ENCODE measurements around the gene MMP25. TPM values are rescaled to one million over a fixed set of nuclear protein-coding genes. Genes with fewer than 3 reads are reported as not detected.

MMP25 gene, protein sequence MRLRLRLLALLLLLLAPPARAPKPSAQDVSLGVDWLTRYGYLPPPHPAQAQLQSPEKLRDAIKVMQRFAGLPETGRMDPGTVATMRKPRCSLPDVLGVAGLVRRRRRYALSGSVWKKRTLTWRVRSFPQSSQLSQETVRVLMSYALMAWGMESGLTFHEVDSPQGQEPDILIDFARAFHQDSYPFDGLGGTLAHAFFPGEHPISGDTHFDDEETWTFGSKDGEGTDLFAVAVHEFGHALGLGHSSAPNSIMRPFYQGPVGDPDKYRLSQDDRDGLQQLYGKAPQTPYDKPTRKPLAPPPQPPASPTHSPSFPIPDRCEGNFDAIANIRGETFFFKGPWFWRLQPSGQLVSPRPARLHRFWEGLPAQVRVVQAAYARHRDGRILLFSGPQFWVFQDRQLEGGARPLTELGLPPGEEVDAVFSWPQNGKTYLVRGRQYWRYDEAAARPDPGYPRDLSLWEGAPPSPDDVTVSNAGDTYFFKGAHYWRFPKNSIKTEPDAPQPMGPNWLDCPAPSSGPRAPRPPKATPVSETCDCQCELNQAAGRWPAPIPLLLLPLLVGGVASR
- polyA plus RNA-seq (2012; ENCODE audit: insufficient read depth, insufficient read length) = 2.8 TPM

- no peak for DNase-seq (ENCODE audit: low read depth, low spot score)
- H3K4me3 ChIP-seq (ENCODE audit: low read length) = peak within 1 kb of the TSS; percentile 50
Observed at GRCh38 chr16:3045758-3046640, at the start of gene MMP25. MMP25 (plus strand) TSS chr16:3046561; CDS start chr16:3046918, 357 bp downstream.

DNA sequence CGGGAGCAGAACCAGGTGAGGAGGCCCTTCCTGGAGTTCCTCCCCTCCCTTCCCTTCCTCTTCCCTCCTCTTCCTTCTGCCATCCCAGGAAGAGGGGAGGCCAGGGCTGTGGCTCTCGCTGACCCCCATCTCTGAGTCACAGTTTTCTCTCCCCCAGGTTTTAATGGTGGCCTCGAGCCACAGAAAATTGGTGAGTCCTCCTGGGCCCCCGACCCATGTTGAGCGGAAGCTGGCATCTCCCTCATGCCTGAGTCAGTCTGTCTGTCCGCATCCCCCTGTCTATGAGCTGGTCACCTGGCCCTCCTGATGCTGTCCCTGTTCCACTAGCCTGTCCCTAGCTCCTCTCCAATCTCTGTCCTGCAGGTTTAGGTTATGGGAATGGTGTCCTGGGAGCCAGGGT is 46.4 kb upstream of the MMP25 start:
- DNase-seq (ENCODE audit: low read depth, low spot score) = no peak
- H3K4me3 ChIP-seq (ENCODE audit: low read length) = no peak overlapping the region

DNA sequence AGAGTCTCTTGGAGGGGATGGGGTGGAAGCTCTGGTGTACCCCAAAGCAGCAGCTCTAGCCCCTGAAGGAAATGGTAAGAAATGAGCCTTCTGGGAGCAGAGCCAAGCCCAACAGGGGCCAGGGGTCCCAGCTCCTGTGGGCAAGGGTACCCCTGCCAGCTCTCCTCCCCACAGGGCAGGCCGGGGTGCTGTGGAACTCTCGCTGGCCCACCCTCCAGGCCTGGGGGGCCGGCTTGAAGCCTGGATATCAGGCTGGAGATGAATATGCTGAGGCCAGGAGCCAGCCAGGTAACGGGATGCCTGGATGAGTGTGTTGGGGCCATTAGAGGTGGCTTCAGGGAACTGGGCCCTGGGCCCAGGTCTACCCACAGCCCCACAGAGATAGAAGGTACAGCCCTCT is 45.8 kb upstream of the MMP25 start:
- no peak for DNase-seq (ENCODE audit: low read depth, low spot score)
- H3K4me3 ChIP-seq (ENCODE audit: low read length) = no peak overlapping the region

GRCh38 chr16:3001316-3001715 is 45.0 kb upstream of the MMP25 start:
- H3K4me3 ChIP-seq (ENCODE audit: low read length) = no peak overlapping the region
- DNase-seq (ENCODE audit: low read depth, low spot score) = no peak

DNA sequence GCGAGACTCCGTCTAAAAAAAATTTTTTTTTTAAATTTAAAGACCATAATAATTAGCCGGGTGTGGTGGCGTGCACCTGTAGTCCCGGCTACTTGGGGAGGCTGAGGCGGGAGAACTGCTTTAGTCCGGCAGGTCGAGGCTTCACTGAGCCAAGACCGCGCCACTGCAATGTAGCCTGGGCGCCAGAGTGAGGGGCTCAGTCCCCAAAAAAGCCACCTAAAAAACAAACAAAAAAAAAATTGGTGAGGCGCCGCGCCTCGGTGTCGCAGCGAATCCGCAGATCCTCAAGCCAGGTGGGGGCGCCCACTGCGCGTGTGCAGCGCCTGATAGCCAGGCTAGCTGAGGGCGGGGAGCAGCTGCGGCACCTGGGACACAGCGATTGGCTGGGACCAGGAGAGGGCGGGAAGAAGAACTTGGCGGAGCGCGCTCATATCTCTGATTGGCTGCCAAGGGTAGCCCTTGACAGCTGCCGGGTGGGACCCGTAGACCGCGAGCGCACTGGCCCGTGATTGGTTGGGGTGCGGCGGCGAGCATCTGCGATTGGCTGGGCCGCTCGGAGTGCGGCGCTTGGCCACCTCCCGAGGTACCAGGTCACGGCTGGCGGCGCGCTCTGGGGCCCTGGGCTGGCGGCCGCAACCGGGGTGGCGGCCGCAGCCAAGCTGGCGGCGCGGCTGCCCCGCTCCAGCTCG is 42.6 kb upstream of the MMP25 start:
- H3K4me3 ChIP-seq (ENCODE audit: low read length) = no peak overlapping the region
- peak; percentile 99 for DNase-seq (ENCODE audit: low read depth, low spot score)

GRCh38 chr16:3004319-3004718 is 42.0 kb upstream of the MMP25 start:
- DNase-seq (ENCODE audit: low read depth, low spot score) = no peak
- no peak overlapping the region for H3K4me3 ChIP-seq (ENCODE audit: low read length)

DNA sequence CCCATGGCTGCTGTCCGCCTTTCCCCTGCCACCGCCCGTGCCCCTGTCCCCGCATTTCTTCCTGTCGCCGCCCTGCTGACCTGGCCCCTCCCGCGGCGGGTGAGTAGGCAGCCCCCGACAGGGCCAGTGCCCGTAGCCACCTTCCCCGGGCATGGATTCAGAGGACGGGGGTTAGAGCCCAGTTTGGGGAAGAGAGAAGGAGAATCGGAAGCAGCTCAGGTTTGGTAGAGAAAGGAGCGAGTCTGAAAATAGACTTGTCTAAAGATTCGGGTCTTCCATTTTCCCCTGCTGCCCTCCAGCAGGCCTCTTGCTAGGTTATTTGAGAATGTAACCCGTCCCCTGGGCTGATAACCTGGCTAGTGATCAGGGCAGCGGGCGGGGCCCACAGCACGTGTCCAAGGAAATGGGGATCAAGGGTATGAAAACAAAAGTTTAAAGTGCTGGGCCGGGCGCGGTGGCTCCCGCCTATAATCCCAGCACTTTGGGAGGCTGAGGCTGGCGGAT is 41.5 kb upstream of the MMP25 start:
- H3K4me3 ChIP-seq (ENCODE audit: low read length) = no peak overlapping the region
- no peak for DNase-seq (ENCODE audit: low read depth, low spot score)

- DNase-seq (ENCODE audit: low read depth, low spot score) = no peak
- no peak overlapping the region for H3K4me3 ChIP-seq (ENCODE audit: low read length)
Observed at GRCh38 chr16:3007059-3007956, 39.1 kb upstream of the MMP25 start.

GRCh38 chr16:3007957-3008689 is 38.2 kb upstream of the MMP25 start:
- DNase-seq (ENCODE audit: low read depth, low spot score) = peak; percentile 48
- H3K4me3 ChIP-seq (ENCODE audit: low read length) = no peak overlapping the region

- no peak overlapping the region for H3K4me3 ChIP-seq (ENCODE audit: low read length)
- no peak for DNase-seq (ENCODE audit: low read depth, low spot score)
Observed at GRCh38 chr16:3008690-3009037, 37.7 kb upstream of the MMP25 start.

GRCh38 chr16:3009568-3010390 is 36.6 kb upstream of the MMP25 start:
- no peak overlapping the region for H3K4me3 ChIP-seq (ENCODE audit: low read length)

DNA sequence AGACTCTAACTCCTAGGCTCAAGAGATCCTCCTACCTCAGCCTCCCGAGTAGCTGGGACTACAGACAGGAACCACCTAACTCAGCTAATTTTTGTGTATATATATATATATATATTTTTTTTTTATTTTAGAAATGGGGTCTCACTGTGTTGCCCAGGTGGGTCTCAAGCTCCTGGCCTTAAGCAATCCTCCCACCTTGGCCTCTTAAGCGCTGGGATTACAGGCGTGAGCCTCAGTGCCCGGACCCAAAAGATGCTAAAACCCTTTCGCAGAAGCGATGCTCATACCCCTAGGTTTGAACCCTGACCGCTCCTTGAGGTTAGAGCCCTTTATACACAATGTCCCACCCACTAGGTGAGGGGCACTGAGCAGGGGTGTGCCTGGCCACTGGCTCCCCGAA is 35.9 kb upstream of the MMP25 start:
- H3K4me3 ChIP-seq (ENCODE audit: low read length) = no peak overlapping the region
- no peak for DNase-seq (ENCODE audit: low read depth, low spot score)

More at GRCh38 chr16:3009568-3010390, 36.6 kb upstream of the MMP25 start:
- DNase-seq (ENCODE audit: low read depth, low spot score) = no peak

DNA sequence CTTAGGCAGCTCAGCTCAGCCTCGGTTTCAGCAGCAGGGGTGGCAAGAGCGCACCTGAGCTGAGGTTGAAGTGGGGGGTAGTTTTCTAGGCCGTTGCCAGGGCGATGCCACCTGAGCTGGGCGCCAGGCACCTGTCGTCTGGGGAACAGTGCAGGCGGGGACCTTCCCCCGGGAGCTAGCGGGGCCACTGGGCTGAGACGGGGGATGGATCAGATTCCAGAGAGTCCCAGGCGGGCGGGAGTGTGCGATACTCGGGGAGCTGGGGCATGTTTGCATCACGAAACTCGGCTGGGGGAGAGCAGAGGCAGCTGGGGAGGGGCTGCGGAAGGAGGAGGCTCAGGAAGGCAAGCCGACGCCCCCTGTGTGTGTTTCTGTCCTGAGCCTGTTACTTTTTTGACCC is 34.1 kb upstream of the MMP25 start:
- no peak for DNase-seq (ENCODE audit: low read depth, low spot score)
- no peak overlapping the region for H3K4me3 ChIP-seq (ENCODE audit: low read length)

- H3K4me3 ChIP-seq (ENCODE audit: low read length) = no peak within 1 kb of the TSS
- DNase-seq (ENCODE audit: low read depth, low spot score) = no peak
Observed at GRCh38 chr16:3012828-3013420, 33.4 kb upstream of the MMP25 start, which contains the start of gene CLDN9. CLDN9 (plus strand) TSS chr16:3012923; CDS start chr16:3013363, 440 bp downstream.

GRCh38 chr16:3013491-3013951 is 32.8 kb upstream of the MMP25 start:
- H3K4me3 ChIP-seq (ENCODE audit: low read length) = no peak overlapping the region
- no peak for DNase-seq (ENCODE audit: low read depth, low spot score)

GRCh38 chr16:3013998-3014690 is 32.2 kb upstream of the MMP25 start:
- no peak for DNase-seq (ENCODE audit: low read depth, low spot score)
- no peak overlapping the region for H3K4me3 ChIP-seq (ENCODE audit: low read length)
